AG09319 (cell line): ENCODE results near the gene HRH1.
"Not testable (repeated sequence)": the region's sequence is repeated elsewhere in the genome, so short reads cannot be mapped to it uniquely, and the experiment has no call there.

Experiments used
- DNase-seq: peaks from one replicate; pipeline ENCODE4 v3.0.0-alpha.2; 2010; ENCODE audit warnings: low read depth; ENCODE audit errors: extremely low read depth
- CTCF ChIP-seq: IDR thresholded peaks from 2 replicates; pipeline ENCODE4 v1.5.1; 2011; ENCODE audit warnings: low read depth, mild to moderate bottlenecking, inconsistent platforms, low read length, moderate library complexity

The HRH1 gene

GRCh38 chr3:11173828-11174465, 19.7 kb downstream of the HRH1 start:
- TF ChIP-seq CTCF: no peak
- no peak for DNase-seq

- TF ChIP-seq CTCF: no peak
- no peak for DNase-seq
Observed at GRCh38 chr3:11178421-11178820, 24.1 kb downstream of the HRH1 start.

- not testable (repeated sequence) for DNase-seq
Observed at GRCh38 chr3:11184328-11184969, 30.2 kb downstream of the HRH1 start.

GRCh38 chr3:11185144-11185543, 30.9 kb downstream of the HRH1 start:
- no peak for DNase-seq

GRCh38 chr3:11185564-11186317, 31.4 kb downstream of the HRH1 start:
- TF ChIP-seq CTCF: no peak; the same call in 1 of the 2 replicates
- peak; percentile 96 for DNase-seq

More at GRCh38 chr3:11185144-11185543, 30.9 kb downstream of the HRH1 start:
- TF ChIP-seq CTCF: no peak

- no peak for TF ChIP-seq CTCF
- DNase-seq: no peak
Observed at GRCh38 chr3:11186318-11186692, 32.0 kb downstream of the HRH1 start.

- DNase-seq: peak; percentile 77
- TF ChIP-seq CTCF: no peak
Observed at GRCh38 chr3:11186771-11187191, 32.5 kb downstream of the HRH1 start.
